H9 (cell line): ENCODE data around the gene NFASC. TPM values are rescaled to one million over a fixed set of nuclear protein-coding genes. Genes with fewer than 3 reads are reported as not detected.

ENCODE experiments used
- DNase-seq: peaks from one replicate; pipeline ENCODE4 v3.0.0-alpha.2; 2017
- H2AFZ ChIP-seq: one replicate; pipeline ENCODE4 v1.6.1; 2013; ENCODE audit warnings: mild to moderate bottlenecking, low read length, control low read depth, moderate library complexity
- H2AK5ac ChIP-seq: 2 replicates; pipeline ENCODE4 v1.6.1; 2013; ENCODE audit warnings: low read length, control low read depth, mixed read lengths; ENCODE audit not compliant: insufficient read length
- H2BK120ac ChIP-seq: one replicate; pipeline ENCODE4 v1.6.1; 2013; ENCODE audit warnings: low read depth, mild to moderate bottlenecking, low read length, control low read depth, inconsistent platforms; ENCODE audit not compliant: poor library complexity, severe bottlenecking
- H2BK12ac ChIP-seq: 2 replicates; pipeline ENCODE4 v1.6.1; 2013; ENCODE audit warnings: low read length, control low read depth, mixed read lengths, low read depth; ENCODE audit not compliant: insufficient read length
- H2BK15ac ChIP-seq: 2 replicates; pipeline ENCODE4 v1.6.1; 2013; ENCODE audit warnings: low read depth, low read length, control low read depth
- H2BK20ac ChIP-seq: one replicate; pipeline ENCODE4 v1.6.1; 2013; ENCODE audit warnings: low read depth, mild to moderate bottlenecking, low read length, control low read depth, inconsistent platforms; ENCODE audit not compliant: poor library complexity, severe bottlenecking
- H2BK5ac ChIP-seq: 2 replicates; pipeline ENCODE4 v1.6.1; 2013; ENCODE audit warnings: low read length, control low read depth, mixed read lengths; ENCODE audit not compliant: insufficient read length
- H3K14ac ChIP-seq: 2 replicates; pipeline ENCODE4 v1.6.1; 2013; ENCODE audit warnings: low read length, control low read depth; ENCODE audit not compliant: insufficient read depth
- H3K18ac ChIP-seq: 2 replicates; pipeline ENCODE4 v1.6.1; 2013; ENCODE audit warnings: low read depth, mild to moderate bottlenecking, mixed read lengths, low read length, control low read depth; ENCODE audit not compliant: insufficient read length
- H3K23ac ChIP-seq: 2 replicates; pipeline ENCODE4 v1.6.1; 2013; ENCODE audit warnings: low read length, control low read depth, mixed read lengths, low read depth; ENCODE audit not compliant: insufficient read length
- H3K23me2 ChIP-seq: 2 replicates; pipeline ENCODE4 v1.6.1; 2013; ENCODE audit warnings: low read depth, mild to moderate bottlenecking, mixed read lengths, low read length, control low read depth; ENCODE audit not compliant: insufficient read length, poor library complexity, severe bottlenecking
- H3K27ac ChIP-seq: 2 replicates; pipeline ENCODE4 v1.5.1; 2013; ENCODE audit warnings: low read length, control low read depth, mixed read lengths, low read depth; ENCODE audit not compliant: insufficient read length
- H3K27me3 ChIP-seq: 2 replicates; pipeline ENCODE4 v1.6.1; 2013; ENCODE audit warnings: low read length, control low read depth, inconsistent platforms; ENCODE audit not compliant: insufficient read depth
- H3K4ac ChIP-seq: 2 replicates; pipeline ENCODE4 v1.6.1; 2013; ENCODE audit warnings: low read depth, mild to moderate bottlenecking, control low read depth, inconsistent platforms, low read length, moderate library complexity
- H3K4me1 ChIP-seq: 2 replicates; pipeline ENCODE4 v1.6.1; 2013; ENCODE audit warnings: low read length, control low read depth, inconsistent platforms; ENCODE audit not compliant: insufficient read depth
- H3K4me2 ChIP-seq: 2 replicates; pipeline ENCODE4 v1.6.1; 2013; ENCODE audit warnings: low read length, control low read depth, mixed read lengths; ENCODE audit not compliant: insufficient read length, insufficient read depth
- H3K56ac ChIP-seq: 2 replicates; pipeline ENCODE4 v1.6.1; 2013; ENCODE audit warnings: low read depth, mild to moderate bottlenecking, mixed read lengths, low read length, control low read depth; ENCODE audit not compliant: insufficient read length
- H3K79me1 ChIP-seq: 2 replicates; pipeline ENCODE4 v1.6.1; 2013; ENCODE audit warnings: low read depth, mild to moderate bottlenecking, moderate library complexity, low read length, control low read depth, inconsistent platforms; ENCODE audit not compliant: insufficient read depth, poor library complexity, severe bottlenecking
- H3K79me2 ChIP-seq: 2 replicates; pipeline ENCODE4 v1.6.1; 2013; ENCODE audit warnings: low read length, control low read depth, inconsistent platforms; ENCODE audit not compliant: insufficient read depth
- H3K9ac ChIP-seq: 2 replicates; pipeline ENCODE4 v1.6.1; 2013; ENCODE audit warnings: low read length, control low read depth, mixed read lengths; ENCODE audit not compliant: insufficient read length; ENCODE audit errors: extremely low read depth
- H3K9me3 ChIP-seq: one replicate; pipeline ENCODE4 v1.6.1; 2013; ENCODE audit warnings: low read depth, low read length, inconsistent platforms; ENCODE audit not compliant: control insufficient read depth
- H3T11ph ChIP-seq: one replicate; pipeline ENCODE4 v1.6.1; 2013; ENCODE audit warnings: mild to moderate bottlenecking, low read length, control low read depth, inconsistent platforms
- H4K20me1 ChIP-seq: one replicate; pipeline ENCODE4 v1.6.1; 2013; ENCODE audit not compliant: control insufficient read depth, insufficient read length, insufficient read depth
- H4K5ac ChIP-seq: 2 replicates; pipeline ENCODE4 v1.6.1; 2013; ENCODE audit warnings: low read depth, mild to moderate bottlenecking, mixed read lengths, low read length, control low read depth; ENCODE audit not compliant: insufficient read length
- H4K8ac ChIP-seq: replicated peaks from 2 replicates; pipeline ENCODE4 v1.6.1; 2013; ENCODE audit warnings: low read length, control low read depth, mixed read lengths, low read depth; ENCODE audit not compliant: insufficient read length
- H4K91ac ChIP-seq: 2 replicates; pipeline ENCODE4 v1.6.1; 2013; ENCODE audit warnings: low read depth, mild to moderate bottlenecking, moderate library complexity, mixed read lengths, low read length, control low read depth; ENCODE audit not compliant: insufficient read length
- H3K27ac Mint-ChIP-seq, 3 experiments: 2 replicates in 2 of 3; 3 replicates in 1 of 3; pipeline ENCODE4 v1.8.0; 2020 to 2021; ENCODE audit warnings: mixed read lengths in 3 of 3, mild to moderate bottlenecking in 1 of 3, moderate library complexity in 1 of 3
- H3K27me3 Mint-ChIP-seq: 2 replicates; pipeline ENCODE4 v1.8.0; 2021; ENCODE audit warnings: low read depth, mild to moderate bottlenecking, moderate library complexity, mixed read lengths
- H3K36me3 Mint-ChIP-seq, 3 experiments: 2 replicates in 2 of 3; 3 replicates in 1 of 3; pipeline ENCODE4 v1.8.0; 2020 to 2021; ENCODE audit warnings: low read depth in 3 of 3, mixed read lengths in 3 of 3; ENCODE audit not compliant: insufficient read depth in 1 of 3
- H3K4me1 Mint-ChIP-seq, 2 experiments: 2 replicates each; pipeline ENCODE4 v1.8.0; 2020; ENCODE audit warnings: mixed read lengths in 2 of 2
- H3K4me3 Mint-ChIP-seq, 2 experiments: 2 replicates in 1 of 2; 3 replicates in 1 of 2; pipeline ENCODE4 v1.8.0; 2020 to 2021; ENCODE audit warnings: mild to moderate bottlenecking in 2 of 2, mixed read lengths in 2 of 2, moderate library complexity in 1 of 2
- H3K9me3 Mint-ChIP-seq, 2 experiments: 2 replicates in 1 of 2; 3 replicates in 1 of 2; pipeline ENCODE4 v1.8.0; 2020; ENCODE audit warnings: mild to moderate bottlenecking in 2 of 2, mixed read lengths in 2 of 2, moderate library complexity in 1 of 2
- CTCF ChIP-seq: fragments of 200-600 bp; sonication (generic); conservative IDR thresholded peaks from 3 replicates; pipeline ENCODE4 v1.8.0; 2021; ENCODE audit warnings: antibody characterized with exemption, mild to moderate bottlenecking
- WGBS: extraction: QIAGEN DNeasy Blood & Tissue Kit; methylation state at CpG from one replicate; pipeline ENCODE4 v1.1.7; 2013; ENCODE audit warnings: missing lambda C conversion rate, low lambda C conversion rate, mixed read lengths; ENCODE audit not compliant: insufficient read length; ENCODE audit errors: extremely low coverage; 5-methylcytosine and 5-hydroxymethylcytosine counted together
- total RNA-seq: library from RNA; stranded (reverse); gene quantifications from 2 replicates; pipeline ENCODE4 v1.2.1, GENCODE V29; 2021

NFASC gene
- total RNA-seq, 1 experiment from 2014 or later, result 5.0 TPM

- no peaks in the 10 kb centered on the region for H3K23me2 ChIP-seq
- no peak overlapping the region for H3K9ac ChIP-seq
- Mint-ChIP-seq H3K9me3 (no peaks in the 10 kb centered on the region; a peak in 1 of 5 replicates), H3K4me1 (peaks cover 7 to 17% of the 10 kb centered on the region in 2 experiments), H3K27ac (no peak overlapping the region), H3K4me3 (no peak overlapping the region), H3K27me3 (no peaks in the 10 kb centered on the region), H3K36me3 (no peaks in the 10 kb centered on the region)
- no peak overlapping the region for H3T11ph ChIP-seq
- H3K18ac ChIP-seq, result no peak overlapping the region
- no peak overlapping the region for H2AFZ ChIP-seq
- H2BK5ac ChIP-seq, result no peak overlapping the region
- no peaks in the 10 kb centered on the region for H3K79me1 ChIP-seq
- H4K91ac ChIP-seq, result no peak overlapping the region
- H3K9me3 ChIP-seq, result no peaks in the 10 kb centered on the region
- no peak overlapping the region for H2BK15ac ChIP-seq
- no peak overlapping the region for H3K27ac ChIP-seq
- no peak overlapping the region for H2BK120ac ChIP-seq
- no CpG with 5 or more reads among the region's 2 CpGs for WGBS
- H3K56ac ChIP-seq, result no peak overlapping the region
- no peak for TF ChIP-seq CTCF
- H3K4ac ChIP-seq, result no peak overlapping the region
- no peaks in the 10 kb centered on the region for H3K27me3 ChIP-seq
- H4K8ac ChIP-seq, result no peak overlapping the region
- H3K14ac ChIP-seq, result no peak overlapping the region
- no peak overlapping the region for H3K4me2 ChIP-seq
- no peak overlapping the region for H4K5ac ChIP-seq
- H4K20me1 ChIP-seq, result no peaks in the 10 kb centered on the region
- DNase-seq, result no peak
- H2BK12ac ChIP-seq, result no peak overlapping the region
- no peaks in the 10 kb centered on the region for H3K79me2 ChIP-seq
- H3K23ac ChIP-seq, result no peak overlapping the region
- H2AK5ac ChIP-seq, result no peak overlapping the region
- H3K4me1 ChIP-seq, result no peaks in the 10 kb centered on the region
- H2BK20ac ChIP-seq, result no peak overlapping the region
These were observed 28.9 kb upstream of the NFASC start for GRCh38 chr1:204841798-204842197.
